Trophoblast cell (in vitro differentiated cells and primary cell): ENCODE measurements around the gene LRRC3.

Source experiments
- DNase-seq, 2 donors: peaks; one replicate each; pipeline ENCODE4 v3.0.0-alpha.2; 2016
- H2AFZ ChIP-seq: 2 replicates; pipeline ENCODE4 v1.6.1; 2013; ENCODE audit warnings: low read length, moderate library complexity, mild to moderate bottlenecking; ENCODE audit not compliant: insufficient read depth, poor library complexity
- H2AK5ac ChIP-seq: 2 replicates; pipeline ENCODE4 v1.6.1; 2013; ENCODE audit warnings: mild to moderate bottlenecking, low read length
- H2BK120ac ChIP-seq: 2 replicates; pipeline ENCODE4 v1.6.1; 2013; ENCODE audit warnings: low read length, mild to moderate bottlenecking, moderate library complexity; ENCODE audit not compliant: insufficient read depth, poor library complexity
- H2BK12ac ChIP-seq: 2 replicates; pipeline ENCODE4 v1.6.1; 2013; ENCODE audit warnings: mild to moderate bottlenecking, low read length, moderate library complexity
- H2BK5ac ChIP-seq: 2 replicates; pipeline ENCODE4 v1.6.1; 2013; ENCODE audit warnings: low read length, low read depth, moderate library complexity, mild to moderate bottlenecking; ENCODE audit not compliant: poor library complexity
- H3K14ac ChIP-seq: 2 replicates; pipeline ENCODE4 v1.6.1; 2013; ENCODE audit warnings: mild to moderate bottlenecking, low read length
- H3K18ac ChIP-seq: 2 replicates; pipeline ENCODE4 v1.6.1; 2013; ENCODE audit warnings: mild to moderate bottlenecking, low read length
- H3K23ac ChIP-seq: 2 replicates; pipeline ENCODE4 v1.6.1; 2013; ENCODE audit warnings: low read length
- H3K27ac ChIP-seq: 2 replicates; pipeline ENCODE4 v1.5.1; 2013; ENCODE audit warnings: low read depth, mild to moderate bottlenecking, inconsistent platforms, low read length, moderate library complexity
- H3K27me3 ChIP-seq: 2 replicates; pipeline ENCODE4 v1.6.1; 2013; ENCODE audit warnings: inconsistent platforms, mild to moderate bottlenecking, low read length, moderate library complexity; ENCODE audit not compliant: insufficient read depth
- H3K36me3 ChIP-seq, 2 experiments: 1 replicate in 1 of 2; 2 replicates in 1 of 2; pipeline ENCODE4 v1.6.1; 2013; ENCODE audit warnings: low read length in 2 of 2, mild to moderate bottlenecking in 2 of 2, moderate library complexity in 1 of 2; ENCODE audit not compliant: insufficient read depth in 2 of 2, control insufficient read depth in 1 of 2
- H3K4ac ChIP-seq: 2 replicates; pipeline ENCODE4 v1.6.1; 2013; ENCODE audit warnings: low read depth, mild to moderate bottlenecking, low read length, moderate library complexity
- H3K4me1 ChIP-seq, 2 experiments: 1 replicate in 1 of 2; 2 replicates in 1 of 2; pipeline ENCODE4 v1.6.1; 2013; ENCODE audit warnings: low read length in 2 of 2, mild to moderate bottlenecking in 2 of 2, moderate library complexity in 1 of 2; ENCODE audit not compliant: insufficient read depth in 2 of 2, control insufficient read depth in 1 of 2
- H3K4me2 ChIP-seq: 2 replicates; pipeline ENCODE4 v1.6.1; 2013; ENCODE audit warnings: inconsistent platforms, mild to moderate bottlenecking, low read length, moderate library complexity
- H3K4me3 ChIP-seq: 2 replicates; pipeline ENCODE4 v1.5.1; 2013; ENCODE audit warnings: mild to moderate bottlenecking, low read depth, low read length, inconsistent platforms
- H3K79me1 ChIP-seq: one replicate; pipeline ENCODE4 v1.6.1; 2013; ENCODE audit warnings: low read length
- H3K79me2 ChIP-seq: 2 replicates; pipeline ENCODE4 v1.6.1; 2013; ENCODE audit warnings: low read length, mild to moderate bottlenecking; ENCODE audit not compliant: control insufficient read depth, insufficient read depth, poor library complexity
- H3K9ac ChIP-seq: 2 replicates; pipeline ENCODE4 v1.6.1; 2013; ENCODE audit warnings: mild to moderate bottlenecking, low read length
- H3K9me3 ChIP-seq: 2 replicates; pipeline ENCODE4 v1.6.1; 2013; ENCODE audit warnings: low read depth, mild to moderate bottlenecking, control low read depth, inconsistent platforms, low read length; ENCODE audit not compliant: insufficient read depth
- H4K12ac ChIP-seq: 2 replicates; pipeline ENCODE4 v1.6.1; 2013; ENCODE audit warnings: low read depth, mild to moderate bottlenecking, low read length, moderate library complexity
- H4K8ac ChIP-seq: 2 replicates; pipeline ENCODE4 v1.6.1; 2013; ENCODE audit warnings: low read depth, mild to moderate bottlenecking, low read length, moderate library complexity
- H4K91ac ChIP-seq: one replicate; pipeline ENCODE4 v1.6.1; 2013; ENCODE audit warnings: low read depth, mild to moderate bottlenecking, low read length, moderate library complexity
- WGBS: extraction: QIAGEN DNeasy Blood & Tissue Kit; methylation state at CpG from one replicate; pipeline ENCODE4 v1.1.7; 2013; ENCODE audit warnings: missing lambda C conversion rate; ENCODE audit not compliant: insufficient read length, insufficient coverage; ENCODE audit errors: extremely low coverage; 5-methylcytosine and 5-hydroxymethylcytosine counted together

LRRC3 gene

GRCh38 chr21:44449473-44450363, 5.6 kb upstream of the LRRC3 start:
- H4K12ac ChIP-seq: no peak overlapping the region
- no peak overlapping the region for H2BK12ac ChIP-seq
- H3K36me3 ChIP-seq: no peaks in the 10 kb centered on the region
- no peaks in the 10 kb centered on the region for H3K79me2 ChIP-seq
- H3K27me3 ChIP-seq: no peaks in the 10 kb centered on the region
- H3K79me1 ChIP-seq: no peaks in the 10 kb centered on the region
- no peak overlapping the region for H3K4me3 ChIP-seq
- no peak overlapping the region for H4K8ac ChIP-seq
- H3K23ac ChIP-seq: no peak overlapping the region
- no peaks in the 10 kb centered on the region for H3K4me1 ChIP-seq
- H4K91ac ChIP-seq: no peak overlapping the region
- H2AK5ac ChIP-seq: no peak overlapping the region
- H2BK5ac ChIP-seq: no peak overlapping the region
- H3K4me2 ChIP-seq: no peak overlapping the region
- no peak overlapping the region for H2BK120ac ChIP-seq
- no peak overlapping the region for H2AFZ ChIP-seq
- H3K18ac ChIP-seq: no peak overlapping the region
- H3K9ac ChIP-seq: no peak overlapping the region
- no peak for DNase-seq
- H3K27ac ChIP-seq: no peak overlapping the region
- no CpG with 5 or more reads among the region's 28 CpGs for WGBS
- no peak overlapping the region for H3K4ac ChIP-seq
- H3K14ac ChIP-seq: no peak overlapping the region
- H3K9me3 ChIP-seq: peaks cover 4% of the 10 kb centered on the region

DNA sequence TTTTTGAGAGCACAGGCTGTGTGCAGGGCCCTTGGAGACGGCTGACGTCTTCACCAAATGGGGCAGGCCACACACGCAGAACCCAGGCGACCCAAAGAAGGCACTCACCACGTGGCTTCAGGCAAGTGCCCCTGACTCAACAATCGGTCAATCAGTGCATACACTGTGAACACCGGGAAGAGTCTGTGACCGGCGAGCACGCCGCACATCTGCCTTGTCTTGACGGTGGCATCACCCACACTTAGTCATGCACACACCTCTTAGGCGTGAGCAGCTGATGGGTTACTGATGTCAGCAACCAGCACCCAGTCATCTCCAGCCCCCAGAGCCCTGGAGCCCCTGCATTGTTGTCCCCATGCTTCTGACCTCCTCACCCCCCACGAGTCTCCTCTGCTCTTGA, 4.9 kb upstream of the LRRC3 start:
- no peak overlapping the region for H3K14ac ChIP-seq
- no peaks in the 10 kb centered on the region for H3K79me1 ChIP-seq
- H2AK5ac ChIP-seq: no peak overlapping the region
- H3K27me3 ChIP-seq: no peaks in the 10 kb centered on the region
- no peak overlapping the region for H3K4ac ChIP-seq
- H4K12ac ChIP-seq: no peak overlapping the region
- H3K9ac ChIP-seq: no peak overlapping the region
- H3K79me2 ChIP-seq: no peaks in the 10 kb centered on the region
- H2AFZ ChIP-seq: no peak overlapping the region
- H3K4me3 ChIP-seq: no peak overlapping the region
- WGBS: no CpG with 5 or more reads among the region's 14 CpGs
- no peak for DNase-seq
- H4K91ac ChIP-seq: no peak overlapping the region
- H2BK120ac ChIP-seq: no peak overlapping the region
- no peak overlapping the region for H3K27ac ChIP-seq
- peaks cover 4% of the 10 kb centered on the region for H3K9me3 ChIP-seq
- H3K23ac ChIP-seq: no peak overlapping the region
- H2BK12ac ChIP-seq: no peak overlapping the region
- no peak overlapping the region for H3K18ac ChIP-seq
- H2BK5ac ChIP-seq: no peak overlapping the region
- H3K4me1 ChIP-seq: no peaks in the 10 kb centered on the region
- no peak overlapping the region for H4K8ac ChIP-seq
- no peaks in the 10 kb centered on the region for H3K36me3 ChIP-seq
- no peak overlapping the region for H3K4me2 ChIP-seq

- Histone ChIP-seq H3K9me3 (peaks cover 4% of the 10 kb centered on the region), H2BK12ac (no peak overlapping the region), H4K8ac (no peak overlapping the region), H3K27ac (no peak overlapping the region), H3K18ac (no peak overlapping the region), H2AK5ac (no peak overlapping the region), H3K4me2 (no peak overlapping the region), H3K4me3 (no peak overlapping the region), H3K4ac (no peak overlapping the region), H3K4me1 (peaks cover 2 to 3% of the 10 kb centered on the region in 2 experiments), H3K36me3 (no peaks in the 10 kb centered on the region), H3K23ac (no peak overlapping the region), H2BK5ac (no peak overlapping the region), H2AFZ (no peak overlapping the region), H3K79me2 (no peaks in the 10 kb centered on the region), H4K12ac (no peak overlapping the region), H4K91ac (no peak overlapping the region), H3K79me1 (no peaks in the 10 kb centered on the region), H3K9ac (no peak overlapping the region), H3K27me3 (no peaks in the 10 kb centered on the region), H2BK120ac (no peak overlapping the region), H3K14ac (no peak overlapping the region)
- no CpG with 5 or more reads among the region's 14 CpGs for WGBS
- no peak for DNase-seq
Measured at GRCh38 chr21:44450999-44451398, 4.3 kb upstream of the LRRC3 start.

DNA sequence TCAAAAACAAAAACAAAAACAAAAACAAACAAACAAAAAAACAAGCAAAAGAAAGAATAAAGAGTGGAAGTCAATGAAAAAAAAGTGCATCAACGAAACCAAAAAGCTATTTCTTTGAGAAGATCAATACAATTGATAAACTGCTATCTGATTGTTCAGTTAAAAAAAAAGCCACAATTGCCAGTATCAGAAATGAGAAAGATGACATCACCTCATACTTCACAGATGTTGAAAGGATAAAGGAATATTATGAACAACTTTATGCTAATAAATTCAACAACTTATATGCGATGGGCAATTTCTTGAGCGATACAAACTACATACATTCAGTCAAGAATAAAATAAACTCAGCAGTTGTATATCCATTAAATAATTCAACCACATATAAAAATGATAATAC, 2.2 kb upstream of the LRRC3 start:
- H3K4me2 ChIP-seq: no peak overlapping the region
- H2BK120ac ChIP-seq: no peak overlapping the region
- no peak overlapping the region for H3K9ac ChIP-seq
- peaks cover 4% of the 10 kb centered on the region for H3K9me3 ChIP-seq
- no peak overlapping the region for H3K4me3 ChIP-seq
- H3K27ac ChIP-seq: no peak overlapping the region
- no peak overlapping the region for H2AK5ac ChIP-seq
- no peaks in the 10 kb centered on the region for H3K27me3 ChIP-seq
- WGBS: no CpG with 5 or more reads among the region's 3 CpGs
- DNase-seq: no peak
- H3K36me3 ChIP-seq: no peaks in the 10 kb centered on the region
- no peak overlapping the region for H2BK5ac ChIP-seq
- no peak overlapping the region for H4K91ac ChIP-seq
- H3K14ac ChIP-seq: no peak overlapping the region
- no peak overlapping the region for H4K12ac ChIP-seq
- H3K18ac ChIP-seq: no peak overlapping the region
- no peak overlapping the region for H2BK12ac ChIP-seq
- no peaks in the 10 kb centered on the region for H3K79me2 ChIP-seq
- no peak overlapping the region for H3K4ac ChIP-seq
- no peak overlapping the region for H2AFZ ChIP-seq
- no peaks in the 10 kb centered on the region for H3K79me1 ChIP-seq
- no peak overlapping the region for H4K8ac ChIP-seq
- peaks cover 3 to 6% of the 10 kb centered on the region in 2 experiments for H3K4me1 ChIP-seq
- H3K23ac ChIP-seq: no peak overlapping the region
